Hematopoietic multipotent progenitor cell treated with erythropoietin and hydrocortisone succinate and interleukin-3 and kit ligand, for 6 days (in vitro differentiated cells): ENCODE measurements around the gene ERBB4.

Source experiments
- DNase-seq: peaks from one replicate; pipeline ENCODE4 v3.0.0-alpha.2; 2015

ERBB4 gene

GRCh38 chr2:211439011-211439410, 1099.6 kb downstream of the ERBB4 start:
- no peak for DNase-seq

- DNase-seq = no peak
Measured at GRCh38 chr2:211437396-211437795, 1101.2 kb downstream of the ERBB4 start.

DNA sequence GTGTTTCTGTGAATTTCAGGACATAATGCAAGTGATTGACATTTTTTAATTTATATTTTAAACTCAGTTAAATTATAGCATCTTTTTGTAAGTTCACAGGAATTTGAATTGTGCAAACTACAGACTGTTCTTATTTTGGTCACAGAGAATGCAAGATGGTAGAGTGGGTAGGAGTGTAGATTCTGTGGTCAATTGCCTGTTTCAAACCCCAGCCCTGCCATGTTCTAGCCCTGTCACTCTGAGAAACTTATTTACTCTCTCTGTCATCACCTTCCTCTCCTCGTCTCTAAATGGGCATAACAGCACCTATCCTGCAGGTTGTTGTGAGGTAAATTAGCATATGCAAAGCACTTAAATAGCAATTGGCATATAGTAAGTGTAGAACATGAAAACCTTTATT, 1102.4 kb downstream of the ERBB4 start:
- DNase-seq = no peak

GRCh38 chr2:211435331-211435730, 1103.3 kb downstream of the ERBB4 start:
- no peak for DNase-seq

- DNase-seq = no peak
Measured at GRCh38 chr2:211434773-211435172, 1103.8 kb downstream of the ERBB4 start.

DNA sequence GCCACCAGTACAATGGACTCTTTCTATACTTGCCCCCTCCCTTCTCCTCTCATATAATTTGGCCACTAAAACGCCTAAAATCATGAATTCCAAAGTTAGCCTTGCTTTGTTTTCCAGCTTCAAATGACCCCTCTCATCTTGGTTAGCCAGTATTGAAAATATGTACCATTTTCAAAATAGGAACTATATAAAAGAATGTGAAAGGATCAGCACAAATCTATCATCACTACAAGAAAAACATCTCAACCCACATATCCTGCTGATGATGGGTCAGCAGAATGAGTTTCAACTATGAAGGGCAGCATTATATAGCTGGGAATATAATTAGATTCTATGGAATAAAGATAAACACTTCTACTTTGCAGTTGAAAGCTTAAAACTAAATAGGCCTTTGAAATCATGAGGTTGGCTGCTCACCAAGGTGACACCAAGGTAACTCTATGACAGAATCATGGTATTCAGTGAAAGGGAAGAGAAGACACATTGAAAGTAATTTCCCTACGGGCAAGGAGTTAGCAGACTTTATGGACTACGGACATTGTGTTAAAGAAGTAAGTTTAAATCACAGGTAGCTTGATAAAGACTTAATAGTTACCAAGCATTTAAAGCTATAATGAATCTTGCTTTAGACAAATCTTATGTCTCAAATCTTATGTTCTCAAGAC, 1109.2 kb downstream of the ERBB4 start:
- DNase-seq = no peak

- no peak for DNase-seq
Measured at GRCh38 chr2:211426240-211426639, 1112.4 kb downstream of the ERBB4 start.

DNA sequence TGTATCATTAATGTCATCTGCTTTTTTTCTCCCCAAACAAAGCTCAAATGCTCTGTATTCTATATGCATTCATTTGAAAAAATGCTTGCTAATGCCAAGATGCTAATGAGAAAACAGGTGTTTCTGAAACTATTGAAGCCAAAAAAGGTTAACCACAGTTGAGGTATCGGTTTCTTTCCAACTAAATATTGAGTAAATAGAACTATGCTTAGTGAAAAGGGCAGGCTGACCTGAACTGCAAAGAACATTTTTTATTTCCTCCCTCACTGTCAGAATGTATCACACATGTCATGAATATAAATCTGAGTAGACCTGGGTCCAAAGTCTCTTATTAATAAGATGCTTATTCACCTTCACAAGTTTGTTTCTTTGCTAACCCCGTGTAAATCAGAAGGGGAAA, 1115.6 kb downstream of the ERBB4 start:
- no peak for DNase-seq

GRCh38 chr2:211417544-211417943, 1121.1 kb downstream of the ERBB4 start:
- no peak for DNase-seq

DNA sequence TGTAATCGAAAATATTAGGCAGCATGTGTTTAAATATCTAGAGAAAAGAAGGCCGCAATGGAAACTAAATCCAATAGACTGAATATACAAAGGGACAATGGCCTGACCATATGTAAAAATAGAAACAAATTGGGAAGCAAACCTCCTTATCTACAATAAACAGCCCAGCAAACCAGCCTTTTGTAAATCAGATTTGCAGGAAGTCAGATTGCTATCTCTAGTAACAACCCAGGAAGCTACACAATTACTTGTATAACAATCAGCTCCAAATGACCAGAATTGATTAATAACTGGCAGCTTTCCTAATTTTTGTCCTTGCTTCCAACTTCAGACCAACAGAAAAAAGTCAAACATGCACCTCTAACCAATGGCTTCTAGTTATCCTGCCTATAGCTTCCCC, 1122.2 kb downstream of the ERBB4 start:
- no peak for DNase-seq

GRCh38 chr2:211413746-211414145, 1124.9 kb downstream of the ERBB4 start:
- DNase-seq = no peak

GRCh38 chr2:211408483-211408891, 1130.1 kb downstream of the ERBB4 start:
- DNase-seq = no peak

- no peak for DNase-seq
Measured at GRCh38 chr2:211407076-211407475, 1131.5 kb downstream of the ERBB4 start.

GRCh38 chr2:211405036-211405435, 1133.6 kb downstream of the ERBB4 start:
- DNase-seq = no peak

GRCh38 chr2:211404098-211404497, 1134.5 kb downstream of the ERBB4 start:
- no peak for DNase-seq

DNA sequence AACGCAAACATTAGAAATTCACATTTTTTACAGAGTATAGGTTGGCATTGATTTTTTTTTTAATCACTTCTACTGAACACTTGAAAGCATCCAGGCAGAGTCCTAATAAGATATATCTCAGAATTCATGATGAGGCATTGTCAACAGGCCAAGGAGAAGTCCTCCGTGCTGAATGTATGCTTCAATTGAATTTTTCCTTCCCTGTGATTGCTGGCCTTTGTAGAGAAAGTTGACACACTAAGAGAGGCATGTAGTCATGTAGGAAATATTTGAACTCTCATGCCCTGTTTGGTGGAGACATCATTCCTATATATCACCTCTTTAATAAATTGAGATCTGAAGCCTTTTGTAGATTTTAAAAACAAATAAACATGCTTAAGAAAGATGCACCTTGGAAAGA, 1137.3 kb downstream of the ERBB4 start:
- no peak for DNase-seq

GRCh38 chr2:211397764-211398163, 1140.8 kb downstream of the ERBB4 start:
- DNase-seq = no peak

GRCh38 chr2:211396815-211397214, 1141.8 kb downstream of the ERBB4 start:
- no peak for DNase-seq

- DNase-seq = no peak
Measured at GRCh38 chr2:211391189-211391567, 1147.4 kb downstream of the ERBB4 start.

DNA sequence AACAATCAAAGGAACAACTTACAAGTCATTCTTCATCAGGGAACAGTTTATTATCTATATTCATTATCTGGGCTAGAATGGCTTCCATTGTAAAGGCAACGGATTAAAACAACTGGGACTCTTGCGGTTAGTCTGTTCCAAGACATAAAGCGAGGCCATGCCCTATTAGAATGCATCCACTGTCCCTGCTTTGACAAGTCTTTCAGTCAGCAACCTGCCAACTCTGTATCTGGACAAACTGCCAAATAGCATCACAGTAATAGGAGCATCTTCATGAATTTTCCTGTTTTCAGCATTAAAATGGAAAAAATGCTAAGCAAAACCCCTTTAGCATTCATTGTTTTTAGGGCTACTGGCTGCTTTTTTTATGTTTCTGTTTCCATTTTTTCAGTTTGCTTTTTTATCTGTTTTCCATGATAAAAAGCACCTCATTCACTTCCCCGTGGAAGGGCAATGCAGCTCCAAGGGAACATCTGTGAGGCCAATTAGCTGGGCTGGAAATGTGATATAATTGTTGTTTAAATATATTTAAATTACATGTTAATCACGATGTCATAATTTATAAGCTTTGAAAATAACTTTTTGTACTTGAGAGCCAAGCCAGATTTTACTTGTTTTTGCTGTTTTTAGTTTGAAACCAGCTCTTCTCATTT, 1147.9 kb downstream of the ERBB4 start:
- no peak for DNase-seq

- DNase-seq = no peak
Measured at GRCh38 chr2:211387734-211388133, 1150.9 kb downstream of the ERBB4 start.

GRCh38 chr2:211380041-211380440, 1158.6 kb downstream of the ERBB4 start:
- no peak for DNase-seq

DNA sequence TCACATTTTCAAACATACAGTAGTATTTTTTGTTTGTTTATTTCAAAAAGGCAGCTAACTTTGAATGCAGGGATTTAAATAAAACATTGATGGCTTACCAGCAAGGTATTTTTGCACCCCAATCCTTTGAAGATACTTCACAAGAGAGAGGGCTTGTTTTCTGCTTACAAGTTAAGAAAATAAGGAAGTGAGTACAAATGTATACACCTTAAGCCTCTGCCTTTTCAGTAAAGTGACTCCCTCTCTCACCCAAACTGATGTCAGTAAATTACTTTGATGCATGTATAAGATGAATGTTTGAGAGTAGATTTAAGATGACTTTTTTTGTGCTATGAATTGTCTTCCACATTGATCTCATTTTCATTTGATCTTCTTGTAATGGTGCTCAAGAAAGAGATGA, 1162.2 kb downstream of the ERBB4 start:
- no peak for DNase-seq

DNA sequence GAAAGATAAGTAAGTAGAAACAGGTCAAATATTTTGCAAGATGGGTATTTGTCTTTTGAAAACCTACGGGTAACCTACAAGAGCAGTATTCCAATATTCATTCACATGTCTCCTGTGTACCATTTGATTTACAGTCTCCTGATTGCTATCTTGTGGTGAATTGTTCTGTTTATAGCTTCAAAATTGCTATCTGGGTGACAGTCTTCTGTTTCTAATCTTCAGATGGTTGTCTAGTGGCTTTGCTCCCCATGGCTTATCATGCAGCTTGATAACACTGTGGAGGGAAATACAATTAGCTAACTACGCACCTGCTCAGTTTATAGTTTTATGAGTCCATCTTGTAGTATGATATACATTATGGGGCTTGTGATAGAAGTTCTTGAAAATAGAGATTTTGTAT, 1165.4 kb downstream of the ERBB4 start:
- no peak for DNase-seq

GRCh38 chr2:211371465-211371864, 1167.1 kb downstream of the ERBB4 start:
- no peak for DNase-seq
